HG03196 (cell line): ENCODE measurements around the gene NOG.

Experiments used
- ATAC-seq: cut with Tn5 transposase; IDR thresholded peaks from one replicate; pipeline ENCODE4 v1.9.1; 2021; ENCODE audit not compliant: unreplicated experiment

Gene NOG

GRCh38 chr17:56593646-56594319 is at the start of gene NOG:
Gene NOG (plus strand): TSS chr17:56593699. CDS start chr17:56594224, 525 bp downstream.
- ATAC-seq = no peak

- ATAC-seq = no peak
Measured at GRCh38 chr17:56545106-56545505, 48.4 kb upstream of the NOG start.

- ATAC-seq = no peak
Measured at GRCh38 chr17:56545930-56546329, 47.6 kb upstream of the NOG start.

GRCh38 chr17:56548661-56549060 is 44.8 kb upstream of the NOG start:
- no peak for ATAC-seq

- no peak for ATAC-seq
Measured at GRCh38 chr17:56549501-56549900, 44.0 kb upstream of the NOG start.

GRCh38 chr17:56557682-56558081 is 35.8 kb upstream of the NOG start:
- no peak for ATAC-seq

GRCh38 chr17:56558088-56558487 is 35.4 kb upstream of the NOG start:
- ATAC-seq = no peak

- no peak for ATAC-seq
Measured at GRCh38 chr17:56570199-56570598, 23.3 kb upstream of the NOG start.

GRCh38 chr17:56571456-56571855 is 22.0 kb upstream of the NOG start:
- ATAC-seq = no peak

- no peak for ATAC-seq
Measured at GRCh38 chr17:56577190-56577842, 16.2 kb upstream of the NOG start.

- ATAC-seq = no peak
Measured at GRCh38 chr17:56577843-56578204, 15.7 kb upstream of the NOG start.

GRCh38 chr17:56581635-56582627 is 11.6 kb upstream of the NOG start:
- ATAC-seq = no peak

GRCh38 chr17:56583772-56584171 is 9.7 kb upstream of the NOG start:
- no peak for ATAC-seq

GRCh38 chr17:56587298-56587697 is 6.2 kb upstream of the NOG start:
- no peak for ATAC-seq

GRCh38 chr17:56592487-56593085 is 913 bp upstream of the NOG start:
- ATAC-seq = no peak

GRCh38 chr17:56593086-56593645 is 333 bp upstream of the NOG start:
- no peak for ATAC-seq

GRCh38 chr17:56594320-56595107 is 1.0 kb downstream of the NOG start:
- ATAC-seq = no peak

- no peak for ATAC-seq
Measured at GRCh38 chr17:56595108-56595418, 1.6 kb downstream of the NOG start.

- ATAC-seq = no peak
Measured at GRCh38 chr17:56595831-56596690, 2.6 kb downstream of the NOG start.
